ENCODE data around the gene PLPP4.
"Not testable (repeated sequence)": the region's sequence is repeated elsewhere in the genome, so short reads cannot be mapped to it uniquely, and the experiment has no call there.

PLPP4 gene

DNA sequence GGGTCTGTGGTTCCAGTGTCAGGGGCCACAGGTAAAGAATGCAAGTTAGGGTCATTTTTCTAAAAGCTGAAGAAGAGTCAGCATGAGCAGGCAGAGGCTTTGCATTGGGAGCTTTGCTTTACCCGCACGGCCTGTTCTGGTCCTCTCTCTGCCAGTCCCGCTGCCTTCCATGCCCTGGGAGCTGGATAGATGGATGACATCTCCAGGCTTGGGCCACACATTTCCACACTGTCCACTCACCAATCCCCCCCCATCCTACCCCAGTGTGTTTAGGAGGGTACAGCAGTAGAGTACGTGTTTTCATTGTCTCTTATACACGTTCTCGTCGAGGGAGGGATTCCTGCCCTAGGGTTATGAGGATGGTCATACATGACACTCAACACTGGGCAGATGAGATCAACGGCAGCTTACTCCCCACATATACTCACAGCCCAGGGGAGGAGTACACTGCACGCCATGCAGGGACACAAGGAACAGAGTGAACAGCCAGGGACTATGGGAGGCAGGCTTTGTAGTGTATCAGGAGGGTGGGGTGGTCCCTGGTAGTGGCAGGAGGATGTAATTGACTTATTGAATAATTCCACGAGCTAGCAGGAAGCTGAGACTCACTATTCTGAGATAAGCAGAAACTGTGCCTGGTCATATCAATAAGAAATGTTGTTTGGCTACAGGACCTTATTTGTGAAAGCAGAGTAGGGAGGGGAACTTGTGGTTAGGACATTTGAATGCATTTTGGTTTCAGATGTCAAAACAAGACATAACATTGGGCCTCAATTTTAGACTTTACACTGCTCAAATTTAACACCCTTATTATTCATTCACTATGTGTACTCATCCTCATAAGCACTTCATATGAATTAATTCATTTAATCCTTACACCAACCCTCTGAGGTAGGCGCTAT, 36.6 kb downstream of the PLPP4 start:
- TF ChIP-seq, protein P1, sequence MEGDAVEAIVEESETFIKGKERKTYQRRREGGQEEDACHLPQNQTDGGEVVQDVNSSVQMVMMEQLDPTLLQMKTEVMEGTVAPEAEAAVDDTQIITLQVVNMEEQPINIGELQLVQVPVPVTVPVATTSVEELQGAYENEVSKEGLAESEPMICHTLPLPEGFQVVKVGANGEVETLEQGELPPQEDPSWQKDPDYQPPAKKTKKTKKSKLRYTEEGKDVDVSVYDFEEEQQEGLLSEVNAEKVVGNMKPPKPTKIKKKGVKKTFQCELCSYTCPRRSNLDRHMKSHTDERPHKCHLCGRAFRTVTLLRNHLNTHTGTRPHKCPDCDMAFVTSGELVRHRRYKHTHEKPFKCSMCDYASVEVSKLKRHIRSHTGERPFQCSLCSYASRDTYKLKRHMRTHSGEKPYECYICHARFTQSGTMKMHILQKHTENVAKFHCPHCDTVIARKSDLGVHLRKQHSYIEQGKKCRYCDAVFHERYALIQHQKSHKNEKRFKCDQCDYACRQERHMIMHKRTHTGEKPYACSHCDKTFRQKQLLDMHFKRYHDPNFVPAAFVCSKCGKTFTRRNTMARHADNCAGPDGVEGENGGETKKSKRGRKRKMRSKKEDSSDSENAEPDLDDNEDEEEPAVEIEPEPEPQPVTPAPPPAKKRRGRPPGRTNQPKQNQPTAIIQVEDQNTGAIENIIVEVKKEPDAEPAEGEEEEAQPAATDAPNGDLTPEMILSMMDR (IDR thresholded peaks at IDR 0.05; ENCODE audit: control insufficient read depth, extremely low read depth, insufficient read depth), result no peak
- H3K4me3 ChIP-seq (ENCODE audit: low read depth, low read length), result no peak overlapping the region
- DNase-seq (ENCODE audit: low read depth), result no peak

DNA sequence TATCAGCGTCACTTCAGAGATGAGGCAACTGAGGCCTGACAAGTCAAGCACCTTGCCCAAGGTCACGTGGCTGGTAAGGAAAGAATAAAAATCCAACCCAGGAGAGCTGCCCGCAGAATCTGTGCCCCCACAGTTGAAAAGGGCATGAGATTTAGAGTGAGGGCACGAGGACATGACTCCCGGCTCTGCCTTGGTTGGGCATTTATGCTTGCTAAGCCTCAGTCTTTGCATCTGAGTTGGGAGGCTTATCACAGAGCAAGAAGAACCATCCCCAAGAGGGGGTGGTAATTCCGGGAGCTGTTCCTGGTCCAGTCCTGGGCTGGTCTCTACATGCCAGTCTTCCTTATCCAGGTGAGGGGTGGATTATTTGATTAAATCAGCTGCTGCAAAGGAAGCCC, 37.3 kb downstream of the PLPP4 start:
- DNase-seq (ENCODE audit: low read depth), result no peak
- TF ChIP-seq, protein P1 (IDR thresholded peaks at IDR 0.05; ENCODE audit: control insufficient read depth, extremely low read depth, insufficient read depth), result no peak
- H3K4me3 ChIP-seq (ENCODE audit: low read depth, low read length), result no peak overlapping the region

DNA sequence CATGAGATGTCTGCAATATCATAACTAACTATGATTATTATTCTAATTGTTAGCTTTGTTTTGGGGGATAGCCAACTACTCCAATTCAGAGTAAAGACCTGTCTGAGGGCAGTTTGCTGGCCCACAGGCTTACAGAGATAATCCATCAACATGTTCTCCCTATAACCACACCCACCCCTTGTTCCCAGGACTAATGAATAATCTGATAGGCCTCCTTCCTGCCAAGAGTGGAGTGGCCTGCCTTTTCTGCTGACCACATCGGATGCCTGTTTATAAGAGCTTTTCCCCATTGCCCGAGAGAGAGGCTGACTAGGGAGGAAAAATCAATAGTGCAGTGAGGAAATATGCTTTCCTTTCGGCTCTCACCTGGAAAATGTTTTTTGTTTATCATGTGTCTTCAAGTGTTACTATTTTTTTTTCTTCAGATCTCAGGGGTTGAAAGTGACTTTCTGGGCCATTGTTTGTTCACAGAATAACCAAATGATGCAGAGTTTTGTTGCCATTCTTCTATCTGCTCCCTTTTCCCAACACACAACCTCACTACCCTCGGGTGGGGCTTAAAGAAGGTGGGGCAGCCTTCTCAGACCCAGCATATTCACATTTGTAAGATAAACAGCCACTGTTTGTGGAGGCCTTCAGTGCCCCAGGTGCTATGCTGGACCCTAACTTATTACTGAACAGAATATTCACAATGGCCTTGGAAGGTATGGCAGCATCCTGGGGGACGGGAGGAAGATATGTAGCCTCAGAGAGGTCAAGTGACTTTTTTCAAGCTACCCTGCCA, 38.4 kb downstream of the PLPP4 start:
- no peak for DNase-seq (ENCODE audit: low read depth)
- TF ChIP-seq, protein P1 (IDR thresholded peaks at IDR 0.05; ENCODE audit: control insufficient read depth, extremely low read depth, insufficient read depth), result no peak
- no peak overlapping the region for H3K4me3 ChIP-seq (ENCODE audit: low read depth, low read length)

DNA sequence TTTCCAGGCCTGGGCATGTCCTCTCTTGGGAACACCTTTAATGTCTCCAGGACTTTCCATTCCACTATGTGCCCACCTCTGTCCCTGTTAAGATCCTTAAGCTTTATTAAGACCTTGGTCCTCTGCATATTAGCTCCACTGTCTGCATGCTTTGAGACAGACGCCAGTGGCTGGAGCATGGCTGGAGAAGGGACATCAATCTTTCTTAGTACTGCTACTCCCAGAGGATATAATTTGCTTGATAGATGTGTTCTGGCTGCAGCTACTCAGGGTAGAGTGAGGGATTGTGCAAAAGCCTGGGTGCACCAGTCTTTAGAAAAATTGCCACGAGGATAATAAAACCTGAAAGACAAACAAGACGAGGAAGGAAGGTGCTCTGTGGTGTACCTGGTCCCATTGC, 42.9 kb downstream of the PLPP4 start:
- H3K4me3 ChIP-seq (ENCODE audit: low read depth, low read length), result no peak overlapping the region
- no peak for DNase-seq (ENCODE audit: low read depth)
- TF ChIP-seq, protein P1 (IDR thresholded peaks at IDR 0.05; ENCODE audit: control insufficient read depth, extremely low read depth, insufficient read depth), result no peak

DNA sequence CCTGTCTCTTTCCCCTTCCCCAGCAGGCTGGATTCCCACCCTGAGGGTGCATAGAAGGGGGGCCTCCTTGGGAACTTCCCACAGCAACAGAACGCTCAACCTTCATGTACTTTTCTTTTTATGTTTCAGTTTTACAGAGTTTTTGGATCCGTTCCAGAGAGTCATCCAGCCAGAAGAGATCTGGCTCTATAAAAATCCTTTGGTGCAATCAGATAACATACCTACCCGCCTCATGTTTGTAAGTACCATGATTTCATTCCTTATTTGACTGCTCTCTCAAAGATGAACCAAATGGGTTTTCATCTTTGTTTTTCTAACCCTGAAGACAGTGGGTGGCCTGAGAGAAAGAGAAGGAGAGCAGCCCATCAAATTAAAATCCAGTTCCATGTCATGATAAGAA, 46.7 kb downstream of the PLPP4 start:
- no peak overlapping the region for H3K4me3 ChIP-seq (ENCODE audit: low read depth, low read length)
- TF ChIP-seq, protein P1 (IDR thresholded peaks at IDR 0.05; ENCODE audit: control insufficient read depth, extremely low read depth, insufficient read depth), result no peak
- peak; percentile 36 for DNase-seq (ENCODE audit: low read depth)

DNA sequence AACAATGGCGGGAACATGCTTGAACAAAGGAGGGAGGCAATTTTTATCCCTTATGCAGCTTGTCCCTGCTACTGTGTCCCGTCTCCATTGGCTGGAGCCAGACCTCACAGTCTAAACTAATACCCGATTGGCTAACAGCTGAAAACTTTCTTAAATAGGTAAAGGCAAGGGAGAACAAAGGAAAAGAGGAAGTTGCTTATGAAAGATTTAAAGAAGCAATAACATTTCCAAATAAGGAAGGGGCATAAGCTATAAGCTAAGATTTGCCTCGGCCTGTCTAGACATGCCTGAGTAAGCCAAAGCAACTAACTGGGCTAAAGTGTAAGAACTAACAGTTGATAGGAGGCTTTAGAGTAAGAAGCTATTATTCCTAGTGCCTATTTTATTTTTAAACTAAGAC, 47.2 kb downstream of the PLPP4 start:
- H3K4me3 ChIP-seq (ENCODE audit: low read depth, low read length); DNase-seq (ENCODE audit: low read depth): not testable (repeated sequence)

DNA sequence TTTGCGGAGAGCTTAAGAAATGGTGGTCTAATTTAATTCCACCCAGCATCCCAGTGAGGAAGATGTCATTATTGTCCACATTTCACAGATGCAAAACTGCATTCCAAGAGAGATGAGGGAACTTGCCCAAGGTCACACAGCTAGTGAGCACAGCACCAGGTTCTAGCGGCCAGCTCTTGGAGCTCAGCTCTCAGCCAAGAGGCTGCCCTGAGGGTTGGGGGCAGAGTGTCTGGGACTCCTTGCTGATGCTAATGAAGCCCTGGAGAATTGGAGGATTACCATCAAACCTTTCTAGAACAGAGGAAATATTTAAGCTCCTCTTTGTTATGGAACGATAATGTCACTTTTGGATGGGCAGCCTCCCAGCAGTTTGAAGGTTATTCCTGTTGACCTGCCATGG, 48.0 kb downstream of the PLPP4 start:
- TF ChIP-seq, protein P1 (IDR thresholded peaks at IDR 0.05; ENCODE audit: control insufficient read depth, extremely low read depth, insufficient read depth), result no peak
- no peak for DNase-seq (ENCODE audit: low read depth)
- H3K4me3 ChIP-seq (ENCODE audit: low read depth, low read length), result no peak overlapping the region

Data from LNCaP clone FGC (cell line).